A673 (cell line): ENCODE data around the gene GFOD2. TPM values are rescaled to one million over a fixed set of nuclear protein-coding genes. Genes with fewer than 3 reads are reported as not detected.
A peak's percentile ranks its signal among the peaks of the same experiment; 100 is the strongest.

Source experiments
- BruUV-seq: library from RNA; stranded (reverse); fragments of 400-500 nt; replicated peaks from 2 replicates; lab custom pipeline; 2021; lab: Mats Ljungman, UMichigan
- CTCF ChIA-PET: fragments of 300-600 bp; sonication (Branson Sonifier 250); formaldehyde crosslinking; loops from one replicate; lab custom pipeline; 2022; ENCODE audit warnings: antibody characterized with exemption; lab: Charles Lee
- POLR2A ChIA-PET: fragments of 300-600 bp; sonication (Branson Sonifier 250); formaldehyde crosslinking; loops from one replicate; lab custom pipeline; 2022; ENCODE audit warnings: antibody characterized with exemption; ENCODE audit not compliant: low non-redundant PET; lab: Charles Lee
- DNase-seq: peaks from one replicate; pipeline ENCODE4 v3.0.0-alpha.2; 2015; ENCODE audit warnings: low spot score
- H3K27ac ChIP-seq: fragments of 200-600 bp; sonication (generic); 2 replicates; pipeline ENCODE4 v1.5.1; 2016; ENCODE audit warnings: mixed run types, low read depth, mild to moderate bottlenecking, mixed read lengths, antibody characterized with exemption, low read length; ENCODE audit not compliant: poor library complexity, severe bottlenecking
- H3K27me3 ChIP-seq: fragments of 200-600 bp; sonication (generic); replicated peaks from 2 replicates; pipeline ENCODE4 v1.6.1; 2017; ENCODE audit warnings: mixed run types, low read depth, mild to moderate bottlenecking, mixed read lengths, antibody characterized with exemption, low read length; ENCODE audit not compliant: insufficient read depth, poor library complexity
- H3K36me3 ChIP-seq: fragments of 200-600 bp; sonication (generic); 2 replicates; pipeline ENCODE4 v1.6.1; 2016; ENCODE audit warnings: mixed run types, mild to moderate bottlenecking, mixed read lengths, antibody characterized with exemption, low read length; ENCODE audit not compliant: insufficient read depth, poor library complexity, severe bottlenecking
- H3K4me1 ChIP-seq: fragments of 200-600 bp; sonication (generic); 2 replicates; pipeline ENCODE4 v1.6.1; 2017; ENCODE audit warnings: mixed run types, mild to moderate bottlenecking, mixed read lengths, antibody characterized with exemption, low read length; ENCODE audit not compliant: insufficient read depth, poor library complexity, severe bottlenecking
- H3K4me3 ChIP-seq: fragments of 200-600 bp; sonication (generic); 2 replicates; pipeline ENCODE4 v1.5.1; 2016; ENCODE audit warnings: low read depth, mixed run types, mild to moderate bottlenecking, mixed read lengths, low read length; ENCODE audit not compliant: poor library complexity, severe bottlenecking
- H3K9me3 ChIP-seq: fragments of 200-600 bp; sonication (generic); 2 replicates; pipeline ENCODE4 v1.6.1; 2016; ENCODE audit warnings: mixed run types, low read depth, mild to moderate bottlenecking, mixed read lengths, antibody characterized with exemption, low read length; ENCODE audit not compliant: poor library complexity, severe bottlenecking
- CTCF ChIP-seq: fragments of 300-800, 200-600 bp; sonication (generic); conservative IDR thresholded peaks from 2 replicates; pipeline ENCODE4 v1.5.1; 2017; ENCODE audit warnings: low read depth, mild to moderate bottlenecking, antibody characterized with exemption, low read length, moderate library complexity, mixed read lengths
- EZH2 ChIP-seq: fragments of 200-600 bp; sonication (generic); IDR thresholded peaks from 2 replicates; pipeline ENCODE4 v1.6.1; 2017; ENCODE audit warnings: borderline replicate concordance, low read depth, mild to moderate bottlenecking, mixed read lengths, antibody characterized with exemption, low read length; ENCODE audit not compliant: poor library complexity, severe bottlenecking
- intact Hi-C: fragments of 100-400 bp; cut with micrococcal nuclease; formaldehyde crosslinking; loops from one replicate; pipeline ENCODE4 v1.10.0; 2022; ENCODE audit not compliant: unreplicated experiment
- total RNA-seq: library from RNA; stranded (reverse); gene quantifications from 2 replicates; pipeline ENCODE4 v1.2.3, GENCODE V29; 2021

Gene GFOD2
- total RNA-seq, 1 experiment from 2014 or later, result 22.6 TPM

GRCh38 chr16:67723911-67724305 is 4.8 kb upstream of the GFOD2 start:
- no TSS peak for BruUV-seq
- Histone ChIP-seq H3K4me1 (peaks cover 7% of the 10 kb centered on the region), H3K27me3 (no peaks in the 10 kb centered on the region), H3K36me3 (peaks cover 10% of the 10 kb centered on the region), H3K4me3 (no peak overlapping the region), H3K27ac (no peak overlapping the region), H3K9me3 (no peaks in the 10 kb centered on the region)
- DNase-seq, result no peak
- no peak for TF ChIP-seq EZH2
- no peak for TF ChIP-seq CTCF
- ChIA-PET POLR2A (no interaction called here), CTCF (no interaction called here)
- intact Hi-C loops, result no loop called here

DNA sequence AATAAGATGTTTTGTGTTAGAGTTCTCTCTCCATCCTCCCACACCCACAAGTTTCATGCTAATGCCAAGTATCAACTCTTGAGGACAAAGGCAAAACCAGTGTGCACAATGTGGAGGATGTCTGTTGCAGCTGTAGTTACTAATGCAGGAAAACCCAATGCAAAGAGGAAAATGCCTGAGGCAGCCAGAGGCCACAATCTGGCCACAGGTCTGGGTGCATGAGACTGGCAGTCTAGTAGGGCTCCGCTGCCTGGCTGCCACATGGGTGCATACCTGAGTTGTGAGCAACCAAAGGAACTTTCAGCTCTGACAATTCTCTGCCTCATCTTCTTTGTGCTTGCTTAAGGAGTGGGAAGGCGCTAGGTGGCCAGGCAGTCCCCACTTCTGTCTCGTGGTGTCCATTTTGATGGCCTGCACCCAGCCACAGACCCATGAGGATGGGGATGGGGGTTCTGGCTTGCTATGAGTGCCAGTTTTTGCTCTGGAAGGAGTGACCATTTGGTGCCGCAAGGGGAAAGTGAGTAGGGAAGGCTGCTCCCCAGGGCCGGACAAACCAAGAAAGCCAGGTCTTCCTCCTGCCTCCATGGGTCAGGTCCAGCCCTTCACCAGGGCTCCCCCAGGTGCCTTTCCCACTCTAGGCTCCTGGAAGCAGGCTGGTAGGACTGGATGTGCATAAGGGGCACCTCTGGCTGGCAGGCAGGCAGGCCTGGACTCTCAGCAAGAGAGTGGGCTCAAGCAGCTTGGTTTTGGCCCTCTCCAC is 4.2 kb upstream of the GFOD2 start:
- Histone ChIP-seq H3K36me3 (peaks cover 8% of the 10 kb centered on the region), H3K4me1 (peaks cover 8% of the 10 kb centered on the region), H3K9me3 (no peaks in the 10 kb centered on the region), H3K4me3 (no peak overlapping the region), H3K27ac (no peak overlapping the region), H3K27me3 (no peaks in the 10 kb centered on the region)
- no peak for DNase-seq
- POLR2A ChIA-PET, result no interaction called here
- no TSS peak for BruUV-seq
- TF ChIP-seq CTCF (no peak), EZH2 (no peak)
- CTCF ChIA-PET, result no interaction called here
- intact Hi-C loops, result no loop called here

- CTCF ChIA-PET, result no interaction called here
- Histone ChIP-seq H3K27ac (no peak overlapping the region), H3K4me3 (peak overlapping the region; percentile 93), H3K27me3 (no peaks in the 10 kb centered on the region), H3K4me1 (peaks cover 14% of the 10 kb centered on the region), H3K36me3 (peaks cover 4% of the 10 kb centered on the region), H3K9me3 (no peaks in the 10 kb centered on the region)
- no peak for DNase-seq
- TF ChIP-seq CTCF (no peak), EZH2 (no peak)
- POLR2A ChIA-PET, result no interaction called here
- intact Hi-C loops, result no loop called here
- no TSS peak for BruUV-seq
Observed at GRCh38 chr16:67720236-67720635, 1.1 kb upstream of the GFOD2 start.
